Heart left ventricle (tissue), 16 donors: ENCODE measurements around the gene TNRC6B. TPM values are rescaled to one million over a fixed set of nuclear protein-coding genes. Genes with fewer than 3 reads are reported as not detected.

Source experiments
- ATAC-seq, 4 donors: fragments of 200-7000 bp; cut with Tn5 transposase; one replicate each; pipeline ENCODE4 v1.9.1; 2020 to 2022; ENCODE audit warnings: moderate library complexity in 4 of 4, mild to moderate bottlenecking in 3 of 4, moderate number of reproducible peaks in 1 of 4
- DNase-seq, 5 donors: peaks; one replicate each; pipeline ENCODE4 v3.0.0-alpha.2; 2020
- H3K27ac ChIP-seq, 12 donors: fragments of 200-600 bp; sonication (generic) in 4 of 12; one replicate each; pipeline versions ENCODE4 v1.5.0 to v1.8.0; 2016 to 2022; ENCODE audit warnings: mild to moderate bottlenecking in 2 of 12
- H3K27me3 ChIP-seq, 9 donors: fragments of 200-600 bp; sonication (generic) in 2 of 9; one replicate each; pipeline versions ENCODE4 v1.5.1 to v1.8.0; 2016 to 2022; ENCODE audit warnings: mild to moderate bottlenecking in 3 of 9
- H3K36me3 ChIP-seq, 9 donors: fragments of 200-600 bp; sonication (generic) in 2 of 9; one replicate each; pipeline versions ENCODE4 v1.5.0 to v1.8.0; 2018 to 2022; ENCODE audit warnings: mild to moderate bottlenecking in 2 of 9
- H3K4me1 ChIP-seq, 12 donors: fragments of 200-600 bp; sonication (generic) in 4 of 12; one replicate each; pipeline versions ENCODE4 v1.5.0 to v1.8.0; 2016 to 2022; ENCODE audit warnings: mild to moderate bottlenecking in 3 of 12
- H3K4me3 ChIP-seq, 12 donors: fragments of 200-600 bp; sonication (generic) in 4 of 12; one replicate each; pipeline versions ENCODE4 v1.5.0 to v1.8.0; 2017 to 2022; ENCODE audit warnings: mild to moderate bottlenecking in 9 of 12, moderate library complexity in 4 of 12
- H3K9me3 ChIP-seq, 12 donors: fragments of 200-600 bp; sonication (generic) in 4 of 12; one replicate each; pipeline versions ENCODE4 v1.5.0 to v1.8.0; 2016 to 2022; ENCODE audit warnings: mild to moderate bottlenecking in 1 of 12
- POLR2A ChIP-seq, 2 donors: fragments of 450-650 bp; IDR thresholded peaks; one replicate each; pipeline ENCODE4 v1.6.1; 2017; ENCODE audit warnings: antibody characterized with exemption in 2 of 2, mild to moderate bottlenecking in 2 of 2, moderate library complexity in 2 of 2
- WGBS, 4 donors: extraction: QIAGEN DNeasy Blood & Tissue Kit in 2 of 4; methylation state at CpG; one replicate each; pipeline versions ENCODE4 v1.1.5 to v1.1.7; 2013 to 2018; 5-methylcytosine and 5-hydroxymethylcytosine counted together
- intact Hi-C, 10 donors: fragments of 100-400 bp; cut with DNase I; formaldehyde crosslinking; loops; one replicate each; pipeline versions ENCODE4 v1.11.1 to v1.14.2; 2022
- polyA plus RNA-seq, 2 donors: library from polyadenylated mRNA; stranded (reverse); fragments of 200-250 nt; gene quantifications; one replicate each; pipeline ENCODE4 v1.2.3, GENCODE V29; 2013
- total RNA-seq, 9 donors: library from RNA; depleted of rRNA in 2 of 9; stranded (reverse); fragments of >200 nt in 2 of 9; fragmentation: NEBNext Ultra II Directional in 3 of 9; extraction: Animal tissue kit (Norgen Biotek cat#: 25700) in 3 of 9; gene quantifications; one replicate each; pipeline versions ENCODE4 v1.1.0 to v1.2.4, GENCODE V29; 2016 to 2023
- TF ChIP-seq, protein P1 (sequence below), 12 donors: fragments of 200-600 bp; sonication (generic) in 4 of 12; IDR thresholded peaks; one replicate each; pipeline versions ENCODE4 v1.5.0 to v1.8.0; 2018 to 2022; ENCODE audit warnings: antibody characterized with exemption in 12 of 12, mild to moderate bottlenecking in 5 of 12
- donor health status: ischemic (EF 13 %, LVEDD 7.1; RV severe dilation, severe dysfunction).
- donor health status: healthy with polysubstance abuse.
- donor health status: DM: no; HTN: yes; CAD: no.
- donor health status: DM: no; HTN: no; CAD: no.
- donor health status: ischemic (EF 25% LVEDD 6.9; RV normal size, moderate dysfunction).
- donor health status: ischemic (EF 25% LVEDD 5.7; RV mildly dilated, moderate dysfunction).
- donor health status: healthy.
- donor health status: DM: yes; HTN: yes; CAD: no.
- donor health status: ischemic (EF 35%, LVEDD 5.7; RV mildly dilated, moderate dysfunction).
- donor health status: nonischemic (EF 11% LVEDD 7.7; RV severe dilation, severe dysfunction).
- donor health status: DM: yes; HTN: yes; CAD: no.
- donor health status: PGD.
- donor health status: ischemic (EF 29% LVEDD 5.4; RV normal size, mild dysfunction).
- donor health status: nonischemic (EF 23%, LVEDD 6.1; RV moderate dilation, normal function).

TNRC6B gene
- total and polyA plus RNA-seq, 11 donors, result 13.2 to 62.4 (median 39.3) TPM

DNA sequence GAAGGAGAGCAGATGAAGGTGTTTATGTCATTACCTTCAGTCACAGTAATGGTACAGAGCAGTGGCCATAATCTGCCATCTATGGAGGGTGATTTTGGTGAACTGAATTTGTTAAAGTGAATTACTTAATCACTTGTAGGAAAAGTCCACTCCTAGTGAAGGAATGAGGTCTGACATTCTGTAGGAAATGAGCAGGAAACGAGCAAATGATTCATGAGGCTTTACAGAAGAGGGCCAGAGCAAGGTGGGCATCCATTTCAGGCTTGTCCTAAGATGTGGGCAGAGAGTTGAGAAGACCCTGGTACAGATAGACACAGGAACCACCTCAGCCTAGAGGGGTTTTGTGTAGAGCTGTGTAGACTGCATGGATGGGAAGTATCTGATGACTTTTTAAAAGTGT lies 186.7 kb downstream of the TNRC6B start:
- TF ChIP-seq POLR2A (IDR thresholded peaks at IDR 0.05), result no peak
- TF ChIP-seq, protein P1, sequence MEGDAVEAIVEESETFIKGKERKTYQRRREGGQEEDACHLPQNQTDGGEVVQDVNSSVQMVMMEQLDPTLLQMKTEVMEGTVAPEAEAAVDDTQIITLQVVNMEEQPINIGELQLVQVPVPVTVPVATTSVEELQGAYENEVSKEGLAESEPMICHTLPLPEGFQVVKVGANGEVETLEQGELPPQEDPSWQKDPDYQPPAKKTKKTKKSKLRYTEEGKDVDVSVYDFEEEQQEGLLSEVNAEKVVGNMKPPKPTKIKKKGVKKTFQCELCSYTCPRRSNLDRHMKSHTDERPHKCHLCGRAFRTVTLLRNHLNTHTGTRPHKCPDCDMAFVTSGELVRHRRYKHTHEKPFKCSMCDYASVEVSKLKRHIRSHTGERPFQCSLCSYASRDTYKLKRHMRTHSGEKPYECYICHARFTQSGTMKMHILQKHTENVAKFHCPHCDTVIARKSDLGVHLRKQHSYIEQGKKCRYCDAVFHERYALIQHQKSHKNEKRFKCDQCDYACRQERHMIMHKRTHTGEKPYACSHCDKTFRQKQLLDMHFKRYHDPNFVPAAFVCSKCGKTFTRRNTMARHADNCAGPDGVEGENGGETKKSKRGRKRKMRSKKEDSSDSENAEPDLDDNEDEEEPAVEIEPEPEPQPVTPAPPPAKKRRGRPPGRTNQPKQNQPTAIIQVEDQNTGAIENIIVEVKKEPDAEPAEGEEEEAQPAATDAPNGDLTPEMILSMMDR (IDR thresholded peaks at IDR 0.05), result no peak
- peaks cover 3 to 93% (median 87%) of the 10 kb centered on the region in 9 donors for H3K36me3 ChIP-seq
- no peaks in the 10 kb centered on the region for H3K27me3 ChIP-seq
- no peaks in the 10 kb centered on the region for H3K9me3 ChIP-seq
- no peak overlapping the region for H3K27ac ChIP-seq
- no peak for DNase-seq
- peaks cover 0 to 10% (median 0%) of the 10 kb centered on the region in 12 donors for H3K4me1 ChIP-seq
- 64 to 93% (median 81%) methylated on average over 1 of the region's 1 CpG for WGBS, 4 donors
- intact Hi-C loops, result no loop called here
- H3K4me3 ChIP-seq, result no peak overlapping the region
- ATAC-seq, result no peak

DNA sequence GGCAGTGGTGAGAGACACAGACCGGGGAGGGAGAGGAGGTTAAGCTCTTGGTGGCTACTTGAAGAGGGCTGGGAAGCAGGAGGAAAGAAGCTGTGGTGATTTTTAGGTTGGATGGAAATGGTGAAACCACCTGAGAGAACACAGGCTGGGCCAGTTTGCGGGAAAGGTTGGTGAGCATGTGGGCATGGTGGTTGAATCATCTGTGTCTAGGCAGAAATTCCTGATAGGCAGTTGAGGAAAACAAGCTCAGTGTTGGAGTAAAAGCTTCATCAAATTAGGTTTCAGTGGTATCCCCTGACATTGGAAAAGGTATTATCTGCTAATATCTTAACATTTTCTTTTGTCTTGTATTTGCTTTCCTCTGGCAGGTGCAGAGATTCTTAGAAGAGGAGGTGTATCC lies 188.3 kb downstream of the TNRC6B start:
- Histone ChIP-seq H3K4me3 (no peak overlapping the region), H3K36me3 (peaks cover under 1 to 77% (median 70%) of the 10 kb centered on the region in 9 donors), H3K9me3 (no peaks in the 10 kb centered on the region), H3K4me1 (peaks cover 0 to 12% (median 3%) of the 10 kb centered on the region in 12 donors), H3K27ac (no peak overlapping the region), H3K27me3 (no peaks in the 10 kb centered on the region)
- ATAC-seq (no peak), DNase-seq (no peak)
- TF ChIP-seq, protein P1 (IDR thresholded peaks at IDR 0.05), result no peak
- TF ChIP-seq POLR2A (IDR thresholded peaks at IDR 0.05), result no peak
- intact Hi-C loops, result no loop called here
- WGBS, 4 donors, result 92 to 98% (median 96%) methylated on average over 2 of the region's 2 CpGs

DNA sequence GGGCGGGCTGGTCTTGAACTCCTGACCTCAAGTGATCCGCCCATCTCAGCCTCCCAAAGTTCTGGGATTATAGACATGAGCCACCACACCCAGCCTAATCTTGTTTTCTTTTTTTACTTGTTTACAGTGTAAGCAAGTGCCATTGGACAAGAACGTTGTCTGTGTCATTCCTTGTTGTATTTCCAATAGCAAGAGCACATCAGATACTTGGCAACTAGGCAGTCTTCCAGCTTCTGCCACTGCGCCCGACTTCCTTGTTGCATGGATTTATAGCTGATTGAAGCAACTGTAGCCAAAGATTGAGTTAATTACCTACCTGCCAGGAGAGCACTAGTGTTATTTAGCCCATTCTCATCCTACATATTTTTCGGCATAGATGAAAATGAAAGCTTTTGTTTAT lies 189.6 kb downstream of the TNRC6B start:
- Histone ChIP-seq H3K4me3 (no peak overlapping the region), H3K27ac (no peak overlapping the region), H3K27me3 (no peaks in the 10 kb centered on the region), H3K9me3 (no peaks in the 10 kb centered on the region), H3K4me1 (peaks cover 0 to 20% (median 8%) of the 10 kb centered on the region in 12 donors), H3K36me3 (peaks cover 0 to 64% (median 57%) of the 10 kb centered on the region in 9 donors)
- TF ChIP-seq POLR2A (IDR thresholded peaks at IDR 0.05), result no peak
- TF ChIP-seq, protein P1 (IDR thresholded peaks at IDR 0.05), result no peak
- ATAC-seq (no peak), DNase-seq (no peak)
- 74 to 80% (median 78%) methylated on average over 6 of the region's 6 CpGs for WGBS, 4 donors
- intact Hi-C loops, result no loop called here

DNA sequence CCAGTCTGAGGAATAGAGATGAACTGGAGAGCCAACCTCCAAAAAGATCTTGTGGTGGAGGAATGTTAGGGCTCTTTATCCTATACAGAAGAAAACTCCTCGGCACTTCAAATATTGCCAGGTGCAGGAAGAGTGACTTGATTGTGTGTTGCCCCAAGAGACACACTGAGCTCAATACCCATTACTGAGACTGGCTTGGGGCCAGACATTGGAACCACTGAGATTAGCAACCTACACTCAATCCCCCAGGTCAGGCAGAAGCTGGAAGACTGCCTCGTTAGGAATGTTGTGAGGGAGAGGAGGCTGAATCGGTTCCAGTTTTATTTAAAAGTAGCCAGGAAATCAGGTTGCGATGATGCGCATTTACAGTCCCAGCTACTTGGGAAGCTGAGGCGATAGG lies 190.3 kb downstream of the TNRC6B start:
- Histone ChIP-seq H3K4me1 (peaks cover 0 to 26% (median 10%) of the 10 kb centered on the region in 12 donors), H3K4me3 (no peak overlapping the region), H3K36me3 (peaks cover 0 to 59% (median 51%) of the 10 kb centered on the region in 9 donors), H3K9me3 (no peaks in the 10 kb centered on the region), H3K27ac (peak overlapping the region in 1 of 12 donors; percentile 4), H3K27me3 (no peaks in the 10 kb centered on the region)
- TF ChIP-seq, protein P1 (IDR thresholded peaks at IDR 0.05), result no peak
- no peak for TF ChIP-seq POLR2A (IDR thresholded peaks at IDR 0.05)
- 50 to 59% (median 53%) methylated on average over 5 to 6 of the region's 6 CpGs for WGBS, 4 donors
- DNase-seq (no peak), ATAC-seq (no peak)
- intact Hi-C loops, result no loop called here
